ENCODE results near the gene GRAMD2A.

The GRAMD2A gene

GRCh38 chr15:72197460-72198355 is at the start of gene GRAMD2A:
Gene GRAMD2A, minus strand, starts transcription at chr15:72197787.
- Histone ChIP-seq H3K4me1 (ENCODE audit: control insufficient read depth, insufficient read depth, low read length) (no peaks in the 10 kb centered on the region), H3K27me3 (ENCODE audit: control insufficient read depth, insufficient read depth, low read length) (peaks cover 8% of the 10 kb centered on the region), H3K9ac (ENCODE audit: low read length) (no peak within 1 kb of the TSS), H3K36me3 (ENCODE audit: control insufficient read depth, insufficient read depth, low read length) (peaks cover 26% of the 10 kb centered on the region), H3K27ac (ENCODE audit: low read depth, low read length) (no peak within 1 kb of the TSS), H3K4me3 (ENCODE audit: low read length) (peak within 1 kb of the TSS; percentile 50)

DNA sequence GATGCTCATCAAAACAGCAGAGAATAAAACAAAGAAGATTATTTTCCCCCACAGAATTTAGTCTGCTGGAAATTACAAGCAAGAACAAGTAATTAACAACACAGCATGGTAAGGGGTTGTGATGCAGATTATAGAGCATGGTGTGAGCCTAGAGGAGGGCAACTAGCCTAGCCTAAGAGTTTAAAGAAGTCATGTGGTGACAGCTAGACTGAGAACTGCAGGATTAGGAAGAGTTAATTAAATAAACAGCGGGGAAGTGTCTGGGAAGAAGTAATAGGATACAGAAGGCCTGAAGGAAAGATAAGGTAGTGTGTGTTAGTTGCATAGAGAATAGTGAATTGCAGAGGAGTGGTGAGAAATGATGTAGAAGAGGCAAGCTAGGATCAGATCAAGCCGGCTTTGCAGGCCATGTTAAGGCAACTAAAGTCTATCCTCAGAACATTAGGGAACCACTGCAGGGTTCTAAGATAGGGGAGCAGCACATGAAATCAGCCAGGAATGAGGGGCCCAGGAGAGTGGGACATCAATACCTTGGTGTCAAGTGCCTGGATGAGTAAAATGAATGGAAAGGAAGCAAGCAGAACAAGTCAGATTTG is 45.3 kb upstream of the GRAMD2A start:
- H3K27me3 ChIP-seq (ENCODE audit: control insufficient read depth, insufficient read depth, low read length): no peaks in the 10 kb centered on the region
- no peak overlapping the region for H3K27ac ChIP-seq (ENCODE audit: low read depth, low read length)
- no peak overlapping the region for H3K4me3 ChIP-seq (ENCODE audit: low read length)
- no peaks in the 10 kb centered on the region for H3K4me1 ChIP-seq (ENCODE audit: control insufficient read depth, insufficient read depth, low read length)
- peaks cover 20% of the 10 kb centered on the region for H3K36me3 ChIP-seq (ENCODE audit: control insufficient read depth, insufficient read depth, low read length)
- H3K9ac ChIP-seq (ENCODE audit: low read length): no peak overlapping the region

- H3K9ac ChIP-seq (ENCODE audit: low read length): no peak overlapping the region
- no peaks in the 10 kb centered on the region for H3K27me3 ChIP-seq (ENCODE audit: control insufficient read depth, insufficient read depth, low read length)
- peaks cover 20% of the 10 kb centered on the region for H3K36me3 ChIP-seq (ENCODE audit: control insufficient read depth, insufficient read depth, low read length)
- no peak overlapping the region for H3K4me3 ChIP-seq (ENCODE audit: low read length)
- H3K27ac ChIP-seq (ENCODE audit: low read depth, low read length): no peak overlapping the region
- H3K4me1 ChIP-seq (ENCODE audit: control insufficient read depth, insufficient read depth, low read length): no peaks in the 10 kb centered on the region
Observed at GRCh38 chr15:72239652-72240051, 42.1 kb upstream of the GRAMD2A start.

DNA sequence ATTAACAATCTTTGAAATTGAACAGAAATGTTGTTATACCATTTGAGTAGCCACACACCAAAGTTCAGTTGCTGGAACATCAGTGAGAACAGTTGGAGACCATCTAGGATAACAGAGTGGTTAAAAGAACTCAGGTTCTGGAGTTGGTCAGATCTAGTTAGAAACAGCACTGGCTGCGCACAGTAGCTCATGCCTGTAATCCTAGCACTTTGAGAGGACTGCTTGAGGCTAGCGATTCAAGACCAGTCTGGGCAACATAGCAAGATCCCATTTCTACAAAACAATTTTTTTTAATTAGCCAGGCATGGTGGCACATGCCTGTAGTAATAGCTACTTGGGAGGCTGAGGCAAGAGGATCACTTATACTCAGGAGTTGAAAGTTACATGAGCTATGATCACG is 41.0 kb upstream of the GRAMD2A start:
- Histone ChIP-seq H3K4me3 (ENCODE audit: low read length) (no peak overlapping the region), H3K27me3 (ENCODE audit: control insufficient read depth, insufficient read depth, low read length) (no peaks in the 10 kb centered on the region), H3K27ac (ENCODE audit: low read depth, low read length) (no peak overlapping the region), H3K4me1 (ENCODE audit: control insufficient read depth, insufficient read depth, low read length) (no peaks in the 10 kb centered on the region), H3K36me3 (ENCODE audit: control insufficient read depth, insufficient read depth, low read length) (peaks cover 16% of the 10 kb centered on the region), H3K9ac (ENCODE audit: low read length) (no peak overlapping the region)

DNA sequence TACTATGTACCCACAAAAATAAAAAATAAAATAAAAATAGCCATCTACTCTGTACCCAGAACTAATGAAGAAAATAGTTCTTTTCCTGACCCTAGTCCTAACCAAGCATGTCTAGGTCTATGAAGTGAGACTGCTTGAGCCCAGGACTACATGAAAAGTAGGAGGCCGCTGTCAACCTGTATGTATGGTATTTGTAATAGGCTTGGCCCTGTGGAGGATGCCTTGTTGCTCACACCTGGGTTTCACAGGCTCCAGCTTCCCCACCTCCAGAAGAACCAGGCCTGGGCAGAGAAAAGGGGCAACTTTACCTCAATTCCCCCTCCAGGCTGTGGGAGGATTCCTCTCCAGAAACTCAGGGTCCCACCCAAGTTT is 40.3 kb upstream of the GRAMD2A start:
- Histone ChIP-seq H3K4me1 (ENCODE audit: control insufficient read depth, insufficient read depth, low read length) (no peaks in the 10 kb centered on the region), H3K9ac (ENCODE audit: low read length) (no peak overlapping the region), H3K27ac (ENCODE audit: low read depth, low read length) (no peak overlapping the region), H3K27me3 (ENCODE audit: control insufficient read depth, insufficient read depth, low read length) (no peaks in the 10 kb centered on the region), H3K36me3 (ENCODE audit: control insufficient read depth, insufficient read depth, low read length) (peaks cover 16% of the 10 kb centered on the region), H3K4me3 (ENCODE audit: low read length) (no peak overlapping the region)

- Histone ChIP-seq H3K9ac (ENCODE audit: low read length) (no peak overlapping the region), H3K27me3 (ENCODE audit: control insufficient read depth, insufficient read depth, low read length) (no peaks in the 10 kb centered on the region), H3K4me1 (ENCODE audit: control insufficient read depth, insufficient read depth, low read length) (no peaks in the 10 kb centered on the region), H3K36me3 (ENCODE audit: control insufficient read depth, insufficient read depth, low read length) (peaks cover 14% of the 10 kb centered on the region), H3K4me3 (ENCODE audit: low read length) (no peak overlapping the region), H3K27ac (ENCODE audit: low read depth, low read length) (no peak overlapping the region)
Observed at GRCh38 chr15:72237029-72237852, 39.7 kb upstream of the GRAMD2A start.

DNA sequence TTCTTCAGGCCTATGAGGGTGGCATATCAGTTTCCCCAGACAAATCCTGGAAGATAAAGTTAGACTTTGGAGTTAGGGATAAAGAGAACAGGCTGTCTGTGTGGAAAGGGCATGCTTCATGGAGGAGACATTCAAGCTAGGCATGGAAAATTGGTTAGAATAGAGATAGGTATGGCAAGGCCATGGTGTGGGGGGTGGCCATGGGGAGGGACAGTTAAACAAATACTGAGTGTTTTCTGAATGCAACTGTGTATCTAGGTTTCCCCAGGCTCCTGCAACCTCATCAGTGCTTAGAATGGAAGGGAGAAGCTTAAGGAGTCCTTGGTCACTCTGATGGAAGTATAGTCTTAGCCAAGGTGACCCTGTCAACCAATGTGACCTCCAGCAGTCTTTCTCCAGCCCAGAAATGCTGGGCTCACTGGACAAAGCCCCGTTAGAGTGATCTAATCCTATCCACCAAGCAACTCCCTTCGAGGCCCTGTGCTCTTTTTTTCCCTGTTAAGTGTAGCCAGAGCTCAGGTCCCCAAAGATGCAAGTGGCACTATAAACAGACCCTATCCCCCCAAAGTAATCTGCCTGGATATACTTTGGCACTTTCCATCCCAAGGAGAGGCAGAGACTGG is 38.9 kb upstream of the GRAMD2A start:
- Histone ChIP-seq H3K9ac (ENCODE audit: low read length) (no peak overlapping the region), H3K4me1 (ENCODE audit: control insufficient read depth, insufficient read depth, low read length) (peaks cover 3% of the 10 kb centered on the region), H3K4me3 (ENCODE audit: low read length) (no peak overlapping the region), H3K27me3 (ENCODE audit: control insufficient read depth, insufficient read depth, low read length) (no peaks in the 10 kb centered on the region), H3K36me3 (ENCODE audit: control insufficient read depth, insufficient read depth, low read length) (peaks cover 7% of the 10 kb centered on the region), H3K27ac (ENCODE audit: low read depth, low read length) (no peak overlapping the region)

DNA sequence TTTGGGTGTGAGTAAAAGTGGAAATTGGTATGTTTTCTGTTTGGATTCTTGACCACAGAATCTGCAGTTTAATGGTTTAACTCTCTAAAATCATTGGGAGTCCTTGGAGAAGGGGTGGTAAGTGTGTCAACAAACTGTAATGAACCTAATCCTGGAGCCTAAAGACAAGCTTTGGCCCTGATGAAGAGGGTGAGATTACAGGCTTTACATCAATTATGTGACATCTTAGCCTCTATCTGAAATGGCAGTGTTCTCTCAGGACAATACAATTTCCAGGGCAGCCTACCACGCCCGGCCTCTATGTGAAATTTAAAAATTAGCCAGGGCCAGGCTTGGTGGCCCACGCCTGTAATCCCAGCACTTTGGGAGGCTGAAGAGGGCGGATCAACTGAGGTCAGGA is 37.7 kb upstream of the GRAMD2A start:
- H3K9ac ChIP-seq (ENCODE audit: low read length): no peak overlapping the region
- H3K4me3 ChIP-seq (ENCODE audit: low read length): no peak overlapping the region
- H3K27me3 ChIP-seq (ENCODE audit: control insufficient read depth, insufficient read depth, low read length): no peaks in the 10 kb centered on the region
- H3K36me3 ChIP-seq (ENCODE audit: control insufficient read depth, insufficient read depth, low read length): no peaks in the 10 kb centered on the region
- H3K27ac ChIP-seq (ENCODE audit: low read depth, low read length): no peak overlapping the region
- peaks cover 3% of the 10 kb centered on the region for H3K4me1 ChIP-seq (ENCODE audit: control insufficient read depth, insufficient read depth, low read length)

- H3K27me3 ChIP-seq (ENCODE audit: control insufficient read depth, insufficient read depth, low read length): no peaks in the 10 kb centered on the region
- H3K4me1 ChIP-seq (ENCODE audit: control insufficient read depth, insufficient read depth, low read length): peaks cover 9% of the 10 kb centered on the region
- H3K27ac ChIP-seq (ENCODE audit: low read depth, low read length): no peak overlapping the region
- H3K9ac ChIP-seq (ENCODE audit: low read length): no peak overlapping the region
- no peaks in the 10 kb centered on the region for H3K36me3 ChIP-seq (ENCODE audit: control insufficient read depth, insufficient read depth, low read length)
- no peak overlapping the region for H3K4me3 ChIP-seq (ENCODE audit: low read length)
Observed at GRCh38 chr15:72233769-72234168, 36.2 kb upstream of the GRAMD2A start.

- peaks cover 15% of the 10 kb centered on the region for H3K4me1 ChIP-seq (ENCODE audit: control insufficient read depth, insufficient read depth, low read length)
- no peaks in the 10 kb centered on the region for H3K36me3 ChIP-seq (ENCODE audit: control insufficient read depth, insufficient read depth, low read length)
- peak overlapping the region; percentile 91 for H3K27ac ChIP-seq (ENCODE audit: low read depth, low read length)
- H3K9ac ChIP-seq (ENCODE audit: low read length): peak overlapping the region; percentile 58
- no peaks in the 10 kb centered on the region for H3K27me3 ChIP-seq (ENCODE audit: control insufficient read depth, insufficient read depth, low read length)
- peak overlapping the region; percentile 81 for H3K4me3 ChIP-seq (ENCODE audit: low read length)
Observed at GRCh38 chr15:72231833-72232478, 34.4 kb upstream of the GRAMD2A start.

GRCh38 chr15:72231066-72231832 is 33.7 kb upstream of the GRAMD2A start, which contains the start of gene PKM:
Gene PKM, minus strand, starts transcription at chr15:72231190. Its CDS starts 12,093 bp downstream, at chr15:72219097.
- peak within 1 kb of the TSS; percentile 96 for H3K9ac ChIP-seq (ENCODE audit: low read length)
- peak within 1 kb of the TSS; percentile 81 for H3K4me3 ChIP-seq (ENCODE audit: low read length)
- peaks cover 20% of the 10 kb centered on the region for H3K4me1 ChIP-seq (ENCODE audit: control insufficient read depth, insufficient read depth, low read length)
- no peaks in the 10 kb centered on the region for H3K36me3 ChIP-seq (ENCODE audit: control insufficient read depth, insufficient read depth, low read length)
- peak within 1 kb of the TSS; percentile 91 for H3K27ac ChIP-seq (ENCODE audit: low read depth, low read length)
- no peaks in the 10 kb centered on the region for H3K27me3 ChIP-seq (ENCODE audit: control insufficient read depth, insufficient read depth, low read length)

Data from rectal smooth muscle tissue (tissue), 1 donor.